HG02588 (cell line): ENCODE data around the gene HSD17B2.

Source experiments
- ATAC-seq: cut with Tn5 transposase; IDR thresholded peaks from one replicate; pipeline ENCODE4 v1.9.1; 2021; ENCODE audit warnings: mild to moderate bottlenecking, moderate library complexity; ENCODE audit not compliant: unreplicated experiment

Gene HSD17B2

GRCh38 chr16:82017911-82018568 lies 17.0 kb upstream of the HSD17B2 start:
- no peak for ATAC-seq

DNA sequence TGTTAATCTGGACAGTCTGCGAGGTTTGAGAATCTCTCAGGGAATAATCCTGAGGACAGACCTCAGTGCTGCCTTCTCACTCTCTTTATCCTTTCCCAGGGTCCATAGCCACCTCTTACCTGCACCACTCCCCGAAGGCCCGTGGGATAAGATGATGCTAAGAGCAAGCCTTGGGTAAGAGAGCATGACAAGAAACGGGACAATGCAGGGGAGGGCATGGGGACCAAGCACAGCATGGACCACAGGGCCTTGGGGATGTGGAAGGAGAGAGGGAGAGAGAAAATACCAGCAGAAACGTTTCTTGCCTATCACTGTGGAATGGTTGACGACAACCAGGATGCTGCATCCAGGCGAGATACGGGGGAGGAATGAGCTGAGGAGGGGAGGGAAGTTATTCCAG lies 15.5 kb upstream of the HSD17B2 start:
- no peak for ATAC-seq

DNA sequence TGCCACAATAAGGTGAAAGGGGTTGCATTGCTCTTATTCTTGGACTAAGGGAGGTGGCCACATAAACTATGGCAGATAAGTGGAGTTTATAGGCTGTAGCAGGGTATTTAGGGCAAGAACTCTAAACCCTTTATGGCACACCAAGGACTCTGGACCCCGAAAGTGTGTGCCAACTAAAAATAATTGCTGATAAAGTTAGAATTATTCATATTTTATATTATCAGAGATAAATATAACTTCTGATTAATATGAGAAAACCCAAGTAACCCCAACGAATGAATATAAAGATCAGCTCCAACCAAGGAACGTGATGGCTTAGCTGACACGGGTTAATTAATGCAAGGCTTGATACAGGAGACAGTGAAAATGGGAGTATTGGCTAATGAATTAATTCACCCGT lies 15.0 kb upstream of the HSD17B2 start:
- ATAC-seq: no peak

DNA sequence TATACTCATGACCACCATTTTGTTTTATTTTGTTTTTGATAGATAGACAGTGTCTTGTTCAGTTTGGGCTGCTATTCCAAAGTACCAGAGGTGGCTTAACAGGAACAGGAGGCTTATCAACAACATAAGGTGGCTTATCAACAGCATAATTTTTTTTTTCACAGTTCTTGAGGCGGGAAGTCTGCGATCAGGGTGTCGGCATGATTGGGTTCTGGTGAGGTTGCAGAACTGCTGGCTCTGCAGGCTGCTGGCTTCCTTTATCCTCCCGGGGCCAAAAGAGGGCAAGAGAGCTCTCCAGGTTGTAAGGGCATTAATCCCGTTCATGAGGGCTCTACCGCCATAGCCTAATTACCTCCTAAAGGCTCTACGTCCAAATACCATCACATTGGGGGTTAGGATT lies 11.8 kb upstream of the HSD17B2 start:
- no peak for ATAC-seq

- no peak for ATAC-seq
Measured at GRCh38 chr16:82024316-82024715, 10.7 kb upstream of the HSD17B2 start.

DNA sequence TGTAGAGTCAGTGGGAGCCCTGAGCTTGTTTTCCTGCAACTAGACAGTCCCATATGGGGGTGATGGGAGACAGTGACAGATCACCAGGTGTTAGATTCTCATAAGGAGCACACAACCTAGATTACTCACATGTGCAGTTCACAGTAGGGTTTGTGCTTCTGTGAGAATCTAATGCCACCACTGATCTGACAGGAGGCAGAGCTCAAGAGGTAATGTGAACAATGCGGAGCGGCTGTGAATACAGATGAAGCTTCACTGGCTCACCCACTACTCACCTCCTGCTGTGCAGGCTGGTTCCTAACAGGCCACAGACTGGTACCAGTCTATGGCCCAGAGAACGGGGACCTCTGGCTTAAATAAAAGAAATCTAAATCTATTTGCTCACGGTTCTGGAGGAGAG lies 10.2 kb upstream of the HSD17B2 start:
- ATAC-seq: no peak

- no peak for ATAC-seq
Measured at GRCh38 chr16:82027629-82028064, 7.4 kb upstream of the HSD17B2 start.

DNA sequence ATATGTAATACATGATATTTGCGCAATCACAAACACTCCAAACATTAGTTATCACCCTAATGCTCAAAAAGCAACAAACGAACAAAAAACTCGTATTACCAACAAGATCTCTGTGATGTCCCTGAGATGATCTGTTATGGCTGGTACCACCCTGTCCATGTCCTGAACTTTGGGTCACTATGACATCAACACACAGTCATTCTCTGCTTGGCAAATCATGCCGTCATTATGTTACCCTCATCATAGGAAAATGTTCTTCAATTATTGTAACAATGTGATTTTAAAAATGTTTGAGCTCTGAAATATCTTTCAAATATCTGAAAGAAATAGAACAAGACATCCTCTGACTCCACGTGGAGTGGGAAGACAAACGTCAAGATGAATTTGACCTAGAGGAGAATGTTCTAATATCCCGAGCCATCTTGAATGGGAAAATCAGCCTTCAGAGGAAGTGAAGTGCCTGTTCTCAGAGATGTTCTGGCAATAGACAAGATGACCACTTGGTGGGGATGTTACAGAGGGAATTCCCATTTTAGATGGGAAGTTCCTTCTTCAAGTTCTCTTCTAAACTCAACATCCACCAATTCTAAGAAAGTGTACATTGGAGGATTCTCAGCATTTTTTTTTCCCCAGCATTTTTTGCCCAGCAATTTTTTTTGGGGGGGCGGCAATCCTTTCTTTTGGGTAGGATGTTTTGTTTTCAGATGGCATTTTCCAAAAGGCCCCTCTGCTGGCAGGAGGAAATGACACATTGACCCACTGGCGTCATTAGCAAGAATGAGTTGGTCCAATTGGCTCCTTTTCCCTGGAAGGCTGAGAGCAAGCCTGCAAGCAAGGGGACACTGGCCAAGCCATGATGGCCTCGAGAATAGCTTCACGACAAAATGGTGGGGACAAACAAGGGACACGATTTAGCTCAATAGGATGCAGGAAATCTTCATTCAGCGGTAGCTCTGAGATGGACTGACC lies 3.7 kb upstream of the HSD17B2 start:
- no peak for ATAC-seq

DNA sequence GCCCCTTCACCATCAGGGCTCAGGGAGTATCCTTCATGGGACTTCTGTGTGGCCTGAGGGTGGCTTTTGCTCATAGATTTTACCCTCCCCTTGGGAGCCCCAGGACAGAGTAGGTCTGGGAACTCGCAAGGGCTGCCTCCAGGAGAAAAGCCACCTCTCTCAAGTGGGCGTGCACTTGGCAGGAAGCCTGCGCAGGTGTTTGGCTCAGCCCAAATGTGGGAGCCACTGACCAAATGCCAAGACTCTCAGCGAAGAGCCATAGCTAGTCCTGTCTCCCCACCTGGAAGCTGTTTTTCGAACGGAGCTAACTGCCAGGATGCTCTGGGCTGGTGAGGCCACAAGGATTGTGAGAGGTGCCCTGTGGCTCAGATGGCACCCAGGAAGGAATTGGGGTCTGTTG lies 2.0 kb upstream of the HSD17B2 start:
- ATAC-seq: no peak

GRCh38 chr16:82033683-82034300 lies 1.3 kb upstream of the HSD17B2 start:
- ATAC-seq: no peak

- no peak for ATAC-seq
Measured at GRCh38 chr16:82037251-82037650, 2.2 kb downstream of the HSD17B2 start.

- no peak for ATAC-seq
Measured at GRCh38 chr16:82037666-82038065, 2.6 kb downstream of the HSD17B2 start.

GRCh38 chr16:82040296-82040695 lies 5.2 kb downstream of the HSD17B2 start:
- ATAC-seq: no peak

GRCh38 chr16:82041542-82041941 lies 6.5 kb downstream of the HSD17B2 start:
- no peak for ATAC-seq

- no peak for ATAC-seq
Measured at GRCh38 chr16:82042144-82042543, 7.1 kb downstream of the HSD17B2 start.

DNA sequence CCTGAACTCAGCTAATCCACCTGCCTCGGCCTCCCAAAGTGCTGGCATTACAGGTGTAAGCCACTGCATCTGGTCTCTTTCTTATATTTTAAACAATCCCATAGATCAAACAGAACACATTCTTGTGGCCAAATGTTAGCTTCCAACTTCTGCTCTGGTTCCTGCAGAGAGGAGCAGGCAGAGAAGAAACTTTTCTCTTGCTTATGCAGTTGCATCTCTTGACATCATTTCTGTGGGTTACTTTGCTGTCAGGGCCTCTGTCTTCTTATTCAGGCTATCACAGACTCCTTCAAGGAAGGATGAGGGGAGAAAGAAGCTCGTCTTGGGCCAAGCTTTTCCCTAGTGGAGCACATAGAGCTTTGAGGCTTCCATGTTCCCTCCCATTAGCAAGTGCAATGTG lies 7.8 kb downstream of the HSD17B2 start:
- no peak for ATAC-seq

GRCh38 chr16:82043680-82044584 lies 8.9 kb downstream of the HSD17B2 start:
- ATAC-seq: no peak

- ATAC-seq: no peak
Measured at GRCh38 chr16:82044585-82044911, 9.5 kb downstream of the HSD17B2 start.

DNA sequence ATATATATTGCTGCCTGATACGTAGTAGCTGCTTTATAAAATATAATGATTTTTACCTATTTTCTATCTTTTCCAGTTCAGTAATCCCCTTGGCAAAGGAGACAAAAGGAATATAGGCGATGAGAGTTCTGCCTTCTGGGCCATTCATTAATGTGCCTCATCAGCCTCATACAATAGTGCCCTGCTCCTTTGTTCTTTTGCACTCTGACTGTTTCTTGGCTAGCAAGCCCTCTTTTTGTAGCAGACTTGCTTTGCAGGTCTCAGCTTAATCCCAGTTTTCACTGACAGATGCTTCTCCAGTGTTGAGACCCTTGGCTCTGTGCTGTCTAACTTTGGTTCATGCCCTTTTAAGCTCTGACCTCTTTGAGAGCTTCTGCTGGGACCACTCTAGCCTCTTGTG lies 10.4 kb downstream of the HSD17B2 start:
- no peak for ATAC-seq

- ATAC-seq: no peak
Measured at GRCh38 chr16:82046541-82046940, 11.5 kb downstream of the HSD17B2 start.

DNA sequence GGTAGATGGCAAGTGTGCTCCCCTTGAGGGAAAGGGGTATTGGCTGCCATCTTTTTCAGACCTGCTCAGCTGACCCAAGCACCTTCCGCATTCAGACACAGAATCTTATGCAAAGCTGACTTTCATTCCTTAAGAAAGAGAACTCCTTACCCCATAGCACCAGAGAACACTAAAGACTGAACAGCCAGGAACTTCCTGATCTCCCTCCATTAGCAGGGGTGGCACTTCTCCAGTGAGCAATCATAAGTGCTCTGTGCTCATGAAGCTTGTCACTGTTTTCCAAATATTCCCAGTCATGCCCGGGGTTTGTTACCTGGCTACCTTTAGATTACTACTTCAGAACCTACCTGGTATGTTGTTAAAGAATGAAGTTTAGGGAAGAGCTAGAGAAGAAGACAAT lies 11.9 kb downstream of the HSD17B2 start:
- ATAC-seq: no peak
